Stromal cell of bone marrow (primary cell): ENCODE measurements around the gene SYVN1.

Experiments used
- DNase-seq: peaks from one replicate; pipeline ENCODE4 v3.0.0-alpha.2; 2012; ENCODE audit warnings: low read depth

The SYVN1 gene

DNA sequence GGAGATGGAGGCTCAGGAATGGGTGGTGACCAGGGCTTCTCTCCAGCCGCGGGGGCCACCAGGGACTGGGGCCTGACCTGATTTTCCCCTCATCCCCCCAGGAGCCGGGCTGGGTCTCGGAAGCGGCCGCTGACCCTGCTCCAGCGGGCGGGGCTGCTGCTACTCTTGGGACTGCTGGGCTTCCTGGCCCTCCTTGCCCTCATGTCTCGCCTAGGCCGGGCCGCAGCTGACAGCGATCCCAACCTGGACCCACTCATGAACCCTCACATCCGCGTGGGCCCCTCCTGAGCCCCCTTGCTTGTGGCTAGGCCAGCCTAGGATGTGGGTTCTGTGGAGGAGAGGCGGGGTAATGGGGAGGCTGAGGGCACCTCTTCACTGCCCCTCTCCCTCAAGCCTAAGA, 46.5 kb downstream of the SYVN1 start:
- DNase-seq, result no peak

DNA sequence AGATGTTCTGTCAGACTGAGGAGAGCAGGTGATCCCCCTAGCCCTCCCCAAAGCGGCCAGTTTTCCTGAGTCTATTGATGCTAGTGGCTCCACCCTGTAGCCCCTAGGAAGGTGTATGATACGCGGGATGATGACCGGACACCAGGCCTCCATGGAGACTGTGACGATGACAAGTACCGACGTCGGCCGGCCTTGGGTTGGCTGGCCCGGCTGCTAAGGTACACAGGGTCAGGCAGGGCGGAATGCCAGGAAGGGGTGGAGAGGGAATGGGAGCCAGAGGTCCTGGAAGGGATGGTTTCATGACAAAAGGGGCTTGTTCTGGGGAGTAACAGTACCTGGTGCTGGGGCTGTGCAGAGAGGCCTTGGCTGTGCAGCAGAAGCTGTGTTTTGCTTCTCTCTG, 47.1 kb downstream of the SYVN1 start:
- no peak for DNase-seq

DNA sequence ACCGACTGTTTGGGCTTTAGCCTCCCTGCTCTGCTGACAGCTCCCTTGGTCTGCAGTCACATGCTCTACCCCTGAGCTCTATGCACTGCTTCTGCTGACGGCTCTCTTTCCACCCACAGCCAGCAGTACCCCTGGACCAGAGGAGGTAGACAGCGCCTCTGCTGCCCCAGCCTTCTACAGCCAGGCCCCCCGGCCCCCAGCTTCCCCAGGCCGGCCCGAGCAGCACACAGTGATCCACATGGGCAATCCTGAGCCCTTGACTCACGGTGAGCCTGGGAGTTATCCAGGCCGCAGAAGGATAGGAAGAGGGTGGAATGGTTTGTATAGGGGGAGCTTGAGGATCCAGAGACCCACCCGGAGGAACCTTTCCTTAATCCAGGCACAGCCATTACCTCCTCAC, 47.5 kb downstream of the SYVN1 start:
- no peak for DNase-seq

DNA sequence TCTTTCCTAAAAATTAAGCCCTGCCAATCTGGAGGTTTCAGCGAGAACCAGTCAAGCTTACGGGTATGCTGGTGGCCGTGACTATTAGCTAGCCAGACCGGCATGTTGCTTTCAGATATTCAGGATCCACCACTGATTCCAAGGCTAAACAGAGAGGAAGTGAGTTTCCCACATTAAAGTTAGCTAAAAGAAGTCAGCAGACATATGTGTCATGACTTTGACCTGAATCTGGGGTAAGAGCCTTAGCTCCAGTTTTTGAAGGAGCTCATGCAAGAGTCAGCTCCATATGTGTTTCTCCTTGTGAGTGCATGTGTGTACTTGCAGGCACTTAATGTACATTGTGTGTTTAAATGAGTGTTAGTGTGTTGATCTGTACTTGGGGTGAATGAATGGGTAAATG, 48.9 kb downstream of the SYVN1 start:
- no peak for DNase-seq

DNA sequence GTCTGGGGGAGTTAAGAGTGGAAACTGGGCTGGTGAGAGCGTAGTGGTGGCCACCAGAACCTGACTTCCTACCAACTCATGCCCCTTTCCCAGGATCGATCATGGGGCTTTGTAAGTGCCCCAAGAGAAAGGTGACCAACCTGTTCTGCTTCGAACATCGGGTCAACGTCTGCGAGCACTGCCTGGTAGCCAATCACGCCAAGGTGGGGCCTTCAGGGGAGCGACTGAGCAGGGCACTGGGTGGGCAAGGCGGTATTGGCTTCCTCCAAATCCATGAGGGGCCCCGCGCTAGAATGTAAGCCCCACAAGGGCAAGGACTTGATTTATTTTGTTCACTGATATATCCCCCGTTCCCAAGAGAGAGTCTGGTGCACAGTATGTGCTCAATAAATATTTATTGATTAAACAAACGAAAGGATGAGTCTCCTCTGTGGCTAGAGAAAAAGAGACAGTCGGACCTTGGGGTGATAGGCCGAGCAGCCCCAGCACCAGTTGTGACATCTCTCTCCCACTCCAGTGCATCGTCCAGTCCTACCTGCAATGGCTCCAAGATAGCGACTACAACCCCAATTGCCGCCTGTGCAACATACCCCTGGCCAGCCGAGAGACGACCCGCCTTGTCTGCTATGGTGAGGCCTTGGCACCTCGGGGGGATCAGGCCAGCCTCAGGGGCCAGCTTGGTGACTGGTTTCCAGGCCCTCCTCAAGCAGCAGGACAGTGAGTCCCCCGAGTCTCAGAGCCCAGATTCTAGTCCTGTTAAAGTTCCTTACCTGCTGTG, 49.5 kb downstream of the SYVN1 start:
- no peak for DNase-seq

DNA sequence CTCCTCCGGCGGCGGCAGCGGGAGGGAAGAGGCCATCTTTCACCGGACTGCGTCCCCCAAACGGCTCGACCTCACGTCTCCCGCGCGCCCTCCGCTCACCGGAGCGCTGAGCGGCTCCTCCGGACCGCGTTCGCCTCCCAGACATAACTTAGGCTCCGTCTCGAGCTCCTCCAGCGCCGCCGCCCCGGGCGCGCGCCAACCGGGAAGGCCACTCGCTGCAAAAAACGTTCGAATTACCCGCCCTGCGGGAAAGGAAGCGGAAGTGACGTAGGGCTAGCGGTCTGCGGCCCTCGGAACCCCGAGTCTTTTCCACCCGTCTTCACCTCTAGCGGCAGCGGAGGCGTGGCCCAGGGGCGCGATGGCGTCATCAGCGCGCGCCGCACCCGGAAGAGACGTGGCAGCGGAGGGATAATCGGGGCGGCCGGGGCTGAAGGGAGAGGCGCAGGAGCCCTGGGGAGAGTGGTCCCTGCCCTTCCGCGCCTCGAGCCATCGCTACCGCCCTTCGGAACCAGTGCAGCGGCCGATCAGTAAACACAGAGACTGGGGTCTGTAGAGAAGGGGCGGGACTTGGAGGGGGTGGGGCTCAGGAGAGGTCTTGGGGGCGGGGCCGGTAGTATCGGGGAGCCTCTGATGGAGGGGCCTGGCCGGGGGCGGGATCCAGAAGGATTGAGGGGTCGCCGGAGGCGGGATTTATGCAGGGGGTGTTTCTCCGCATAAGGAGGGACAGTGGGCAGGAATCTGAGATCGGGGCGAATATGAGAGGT, 50.3 kb downstream of the SYVN1 start, which contains the start of the genes CDCA5 and ZFPL1:
Gene CDCA5, minus strand, starts transcription at position 207 of the 764 bp plus-strand sequence. Its CDS starts 62 bp downstream, at position 145.
Gene ZFPL1, plus strand, starts transcription at position 389 of the 764 bp plus-strand sequence. CDS start 477 bp downstream, outside the sequence.
- DNase-seq, result peak; percentile 91

DNA sequence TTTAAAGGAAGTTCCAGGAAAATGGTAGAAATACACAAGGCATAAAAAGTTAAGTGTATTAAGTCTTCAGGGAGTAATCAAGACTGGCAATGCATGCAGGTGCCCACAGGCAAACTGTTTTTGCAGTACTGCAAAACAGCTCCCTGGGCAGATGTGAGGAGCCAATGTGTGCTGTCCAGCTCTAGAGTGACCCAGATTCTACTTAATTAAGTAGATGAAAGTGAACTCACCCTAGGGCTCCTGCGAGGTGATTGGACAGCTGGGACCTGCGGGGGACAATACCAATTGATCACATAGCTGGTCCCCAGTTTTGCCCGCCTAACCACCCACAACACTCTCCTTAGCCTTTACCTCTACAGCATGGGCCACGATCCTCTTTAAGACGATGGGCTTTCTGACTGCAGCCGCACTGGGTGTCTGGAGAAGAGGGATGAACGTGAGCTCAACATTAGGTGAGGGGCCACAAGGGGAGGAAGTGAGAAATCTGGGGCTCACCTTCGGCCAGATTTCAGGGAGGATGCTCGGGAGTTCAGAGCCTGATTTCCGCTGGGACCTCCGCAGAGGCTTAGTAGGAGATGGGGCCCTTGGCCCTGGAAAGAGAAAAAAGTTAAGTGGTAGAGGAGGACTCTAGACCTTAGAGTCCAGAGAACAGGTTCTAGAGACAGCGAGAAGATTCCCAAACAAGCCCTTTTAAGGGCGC, 51.0 kb downstream of the SYVN1 start:
- no peak for DNase-seq

DNA sequence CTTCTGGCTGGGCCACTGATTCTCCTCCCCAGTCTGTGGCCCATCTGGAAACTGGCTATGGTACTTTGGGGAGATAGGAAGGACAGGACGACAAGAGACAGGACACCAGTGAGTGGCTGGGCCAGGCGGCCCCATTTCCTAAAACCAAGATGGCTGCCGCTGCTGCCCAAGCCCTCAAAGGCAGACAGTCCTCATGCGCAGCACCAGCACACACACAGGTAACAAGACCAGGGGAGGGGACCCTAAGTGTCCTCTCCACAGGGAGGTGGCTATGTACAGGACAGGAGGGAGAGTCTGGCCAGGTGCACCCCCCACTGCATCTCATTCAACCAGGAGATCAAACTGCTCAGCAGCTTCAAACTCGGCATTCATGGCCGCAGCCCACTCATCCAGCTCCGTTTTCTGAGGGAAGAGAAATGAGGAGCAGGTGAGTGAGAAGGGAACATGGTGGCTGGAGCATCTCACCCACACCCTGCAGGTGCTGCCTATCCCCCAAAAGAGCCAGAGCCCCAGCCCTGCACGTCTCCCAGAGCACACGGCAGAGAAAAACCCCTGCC, 55.5 kb downstream of the SYVN1 start:
- DNase-seq, result no peak

DNA sequence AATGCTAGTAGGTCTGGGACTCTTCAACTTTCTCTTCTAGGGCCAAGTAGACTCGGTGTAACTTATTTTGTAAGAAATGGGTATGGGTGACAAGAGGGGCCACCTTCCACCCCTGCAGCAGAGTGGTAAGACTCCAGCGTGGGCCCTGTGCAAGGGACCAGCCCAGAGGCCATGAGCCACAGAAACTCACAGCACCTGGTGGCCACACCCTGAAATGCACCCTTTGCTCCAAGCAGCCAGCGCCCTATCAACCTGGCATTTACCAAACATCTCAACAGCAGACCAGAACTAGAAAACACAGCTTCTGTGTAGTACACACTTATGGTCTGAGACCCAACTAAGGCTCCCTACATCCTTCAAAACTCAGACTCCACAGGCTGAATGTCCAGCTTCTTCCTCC, 56.2 kb downstream of the SYVN1 start:
- no peak for DNase-seq

DNA sequence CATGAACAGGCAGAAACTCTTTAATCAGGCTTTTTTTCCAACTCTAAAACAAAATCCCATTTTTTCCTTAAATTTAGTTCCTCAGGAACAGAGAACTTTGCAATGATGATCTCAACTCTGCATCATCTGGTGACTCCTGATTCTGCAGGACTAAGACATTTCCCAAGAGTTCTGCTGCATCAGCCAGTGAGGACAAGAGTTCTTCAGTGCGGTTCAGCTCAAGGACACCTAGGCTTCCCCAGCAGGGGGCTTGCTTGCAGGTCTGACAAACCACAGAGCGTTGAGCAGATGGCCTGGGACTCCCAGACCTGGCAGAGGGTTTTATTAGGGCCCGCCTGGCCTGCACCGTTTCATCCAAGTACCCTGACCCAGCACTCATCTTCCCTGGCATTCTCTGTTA, 56.9 kb downstream of the SYVN1 start:
- no peak for DNase-seq
